ENCODE measurements around the gene NEK10.

GRCh38 chr3:27385504-27385903, 16.3 kb upstream of the NEK10 start:
- no peak for TF ChIP-seq REST (IDR thresholded peaks at IDR 0.05; ENCODE audit: insufficient read depth in 1 of 2, low read depth in 2 of 2, low read length in 1 of 2)
- TF ChIP-seq CTCF (IDR thresholded peaks at IDR 0.05): no peak

Measured in Panc1 (cell line).